ENCODE measurements around the gene SNX20.

DNA sequence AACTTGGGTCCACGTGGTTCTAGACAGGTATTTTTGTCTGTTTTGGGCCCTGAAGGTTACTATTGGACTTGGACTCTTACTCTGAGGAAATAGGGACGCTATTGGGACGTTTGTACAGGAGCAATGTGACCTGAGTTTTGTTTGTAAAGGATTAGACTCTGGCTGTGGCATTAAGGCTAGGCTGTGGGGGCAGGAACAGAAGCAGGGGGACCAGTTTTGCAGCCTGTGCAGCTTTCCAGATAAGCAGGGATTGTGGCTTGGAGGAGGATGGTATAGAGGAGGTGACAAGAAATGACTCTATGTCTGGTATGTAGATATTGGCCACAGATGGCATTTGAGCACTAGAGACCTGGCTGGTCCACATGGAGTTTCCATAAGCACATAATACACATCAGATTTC, 25.1 kb upstream of the SNX20 start:
- TF ChIP-seq YY1 (IDR thresholded peaks at IDR 0.05; ENCODE audit: insufficient read depth, insufficient read length) (no peak), ZNF274 (IDR thresholded peaks at IDR 0.05; ENCODE audit: low read depth, low read length) (no peak), SUZ12 (IDR thresholded peaks at IDR 0.05; ENCODE audit: extremely low read depth, insufficient read depth, insufficient read length) (no peak)
